HFF-Myc (cell line): ENCODE measurements around the gene NUMB.

ENCODE experiments used
- DNase-seq: peaks from one replicate; pipeline ENCODE4 v3.0.0-alpha.2; 2011; ENCODE audit warnings: low read depth; ENCODE audit errors: extremely low read depth
- H3K4me3 ChIP-seq: replicated peaks from 2 replicates; pipeline ENCODE4 v1.5.1; 2011; ENCODE audit warnings: low read depth, mild to moderate bottlenecking, control low read depth, low read length
- TF ChIP-seq, protein P1 (sequence below): IDR thresholded peaks from 2 replicates; pipeline ENCODE4 v1.5.1; 2012; ENCODE audit warnings: mild to moderate bottlenecking, low read depth, low read length, control low read depth; ENCODE audit errors: missing control alignments

Gene NUMB

DNA sequence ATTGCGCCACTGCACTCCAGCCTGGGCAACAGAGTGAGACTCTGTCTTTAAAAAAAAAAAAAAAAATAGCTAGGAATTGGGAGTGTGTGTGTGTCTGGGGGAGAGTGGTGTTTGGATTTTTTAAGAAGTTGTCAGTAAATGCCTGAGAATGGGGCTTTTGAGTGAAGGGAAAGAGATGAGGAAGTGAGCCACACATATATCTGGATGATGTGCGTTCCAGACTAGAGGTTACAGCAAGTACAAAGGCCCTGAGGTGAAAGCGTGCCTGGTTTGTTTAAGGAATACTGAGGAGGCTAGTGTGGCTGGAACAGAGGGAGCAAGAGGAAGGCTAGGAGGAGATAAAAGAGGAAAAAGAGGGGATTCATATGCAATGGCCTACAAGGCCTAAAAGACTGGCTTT is 151.1 kb downstream of the NUMB start:
- TF ChIP-seq, protein P1, sequence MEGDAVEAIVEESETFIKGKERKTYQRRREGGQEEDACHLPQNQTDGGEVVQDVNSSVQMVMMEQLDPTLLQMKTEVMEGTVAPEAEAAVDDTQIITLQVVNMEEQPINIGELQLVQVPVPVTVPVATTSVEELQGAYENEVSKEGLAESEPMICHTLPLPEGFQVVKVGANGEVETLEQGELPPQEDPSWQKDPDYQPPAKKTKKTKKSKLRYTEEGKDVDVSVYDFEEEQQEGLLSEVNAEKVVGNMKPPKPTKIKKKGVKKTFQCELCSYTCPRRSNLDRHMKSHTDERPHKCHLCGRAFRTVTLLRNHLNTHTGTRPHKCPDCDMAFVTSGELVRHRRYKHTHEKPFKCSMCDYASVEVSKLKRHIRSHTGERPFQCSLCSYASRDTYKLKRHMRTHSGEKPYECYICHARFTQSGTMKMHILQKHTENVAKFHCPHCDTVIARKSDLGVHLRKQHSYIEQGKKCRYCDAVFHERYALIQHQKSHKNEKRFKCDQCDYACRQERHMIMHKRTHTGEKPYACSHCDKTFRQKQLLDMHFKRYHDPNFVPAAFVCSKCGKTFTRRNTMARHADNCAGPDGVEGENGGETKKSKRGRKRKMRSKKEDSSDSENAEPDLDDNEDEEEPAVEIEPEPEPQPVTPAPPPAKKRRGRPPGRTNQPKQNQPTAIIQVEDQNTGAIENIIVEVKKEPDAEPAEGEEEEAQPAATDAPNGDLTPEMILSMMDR, result no peak
- DNase-seq, result no peak
- H3K4me3 ChIP-seq, result no peak overlapping the region

DNA sequence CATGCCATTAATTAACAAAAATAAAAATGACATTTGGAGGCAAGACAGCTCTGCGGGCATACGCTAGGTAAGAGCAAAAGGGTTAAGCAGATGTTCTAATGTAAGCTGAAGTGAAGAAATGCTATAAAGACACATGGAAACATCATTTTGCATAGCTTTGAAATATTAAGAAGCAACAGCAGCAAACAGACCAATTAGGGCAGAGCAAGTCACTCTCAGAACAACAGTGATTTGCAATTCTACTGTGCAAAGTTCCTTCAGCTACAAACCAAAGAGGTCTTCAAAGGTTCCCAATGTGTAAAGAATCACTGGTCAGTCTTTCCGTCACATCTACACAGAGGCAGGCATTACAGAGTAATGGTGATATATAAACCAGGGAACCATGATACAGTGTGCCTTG is 152.8 kb downstream of the NUMB start:
- H3K4me3 ChIP-seq, result no peak overlapping the region
- no peak for DNase-seq
- TF ChIP-seq, protein P1, result no peak

DNA sequence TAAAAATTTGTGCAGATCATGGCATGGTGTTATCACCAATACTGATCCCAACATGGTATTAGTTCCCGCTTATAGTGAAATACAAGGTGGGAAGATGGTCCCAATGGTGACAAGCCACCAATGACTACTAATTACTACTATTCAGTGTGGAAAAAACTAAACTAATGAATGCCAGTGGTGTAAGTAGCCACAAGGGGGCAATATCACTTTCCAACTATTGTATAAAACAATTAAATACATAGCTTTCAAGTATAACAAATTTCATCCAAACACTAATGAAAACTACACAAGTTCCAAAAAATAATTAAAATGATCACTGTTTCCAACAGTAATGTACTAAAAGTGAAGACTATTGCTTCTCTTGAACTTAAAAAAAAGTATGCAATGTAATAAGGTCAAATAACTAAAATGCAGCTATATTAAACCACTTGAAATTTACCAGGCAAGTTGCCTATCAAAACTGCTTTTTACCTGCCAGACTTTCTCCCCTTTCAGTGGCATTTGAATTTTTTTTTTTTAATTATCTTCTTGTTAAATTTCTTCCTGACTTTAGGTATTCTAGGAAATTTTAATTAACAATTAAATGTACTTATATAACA is 163.0 kb downstream of the NUMB start:
- peak; percentile 20 for DNase-seq
- TF ChIP-seq, protein P1, result peak; percentile 55
- H3K4me3 ChIP-seq, result no peak overlapping the region

DNA sequence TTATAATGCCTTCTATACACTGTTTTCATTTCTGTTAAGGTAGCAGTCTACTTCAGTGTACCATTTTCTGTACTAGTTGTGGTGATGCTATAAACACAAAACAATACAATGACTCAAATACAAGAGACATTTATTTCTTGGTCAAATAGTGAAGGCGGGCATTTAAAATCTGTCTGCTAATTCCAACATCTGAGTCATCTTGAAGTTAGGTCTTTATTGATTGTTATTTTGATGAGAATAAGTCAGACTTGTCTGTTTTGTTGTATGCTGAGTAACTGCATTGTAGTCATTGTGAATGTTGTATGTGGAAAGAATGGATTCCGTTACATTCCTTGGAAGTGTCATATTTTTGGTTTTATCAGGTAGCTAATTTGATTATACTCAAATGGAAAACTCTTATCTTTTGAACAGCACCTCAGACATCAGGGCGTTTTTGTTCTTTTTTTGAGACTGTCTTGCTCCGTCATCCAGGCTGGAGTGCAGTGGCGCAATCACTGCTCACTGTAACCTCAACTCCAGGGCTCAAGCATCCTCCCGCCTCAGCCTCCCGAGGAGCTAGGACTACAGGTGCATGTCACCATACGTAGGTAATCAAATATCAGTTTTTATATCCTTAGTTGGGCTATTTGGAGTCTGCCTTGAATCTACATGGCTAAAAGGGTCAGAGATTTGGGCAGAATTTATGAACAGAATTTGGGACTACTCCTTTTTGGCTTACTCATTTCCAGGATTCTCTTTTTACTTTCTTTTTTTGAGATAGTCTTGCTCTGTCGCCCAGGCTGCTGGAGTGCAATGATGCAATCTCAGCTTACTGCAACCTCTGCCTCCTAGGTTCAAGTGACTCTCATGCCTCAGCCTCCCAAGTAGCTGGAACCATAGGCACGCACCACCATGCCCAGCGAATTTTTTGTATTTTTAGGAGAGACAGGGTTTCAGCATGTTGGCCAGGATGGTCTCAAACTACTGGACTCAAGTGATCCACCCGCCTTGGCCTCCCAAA is 164.3 kb downstream of the NUMB start:
- DNase-seq, result no peak
- TF ChIP-seq, protein P1, result no peak

DNA sequence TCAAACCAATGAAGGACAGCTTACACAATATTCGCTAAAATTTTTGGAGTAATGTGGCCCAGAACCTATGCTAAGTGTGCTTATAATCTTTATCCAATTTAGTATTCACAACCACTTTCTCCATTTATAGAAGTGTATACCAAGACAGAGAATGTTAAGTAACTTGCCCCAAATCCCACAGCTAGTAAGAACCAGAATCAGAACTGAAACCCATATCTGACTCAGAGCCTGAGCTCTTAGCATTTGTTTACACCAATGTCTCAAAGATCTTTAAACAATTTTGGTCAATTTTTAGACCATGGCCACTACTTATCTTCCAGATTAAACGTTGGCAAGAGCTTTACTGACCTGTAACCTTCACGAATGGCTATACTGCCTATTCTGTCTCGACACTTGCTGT is 168.1 kb downstream of the NUMB start:
- DNase-seq, result no peak
- TF ChIP-seq, protein P1, result no peak
- H3K4me3 ChIP-seq, result no peak overlapping the region

More for the DNA sequence above, 164.3 kb downstream of the NUMB start:
- no peak overlapping the region for H3K4me3 ChIP-seq

DNA sequence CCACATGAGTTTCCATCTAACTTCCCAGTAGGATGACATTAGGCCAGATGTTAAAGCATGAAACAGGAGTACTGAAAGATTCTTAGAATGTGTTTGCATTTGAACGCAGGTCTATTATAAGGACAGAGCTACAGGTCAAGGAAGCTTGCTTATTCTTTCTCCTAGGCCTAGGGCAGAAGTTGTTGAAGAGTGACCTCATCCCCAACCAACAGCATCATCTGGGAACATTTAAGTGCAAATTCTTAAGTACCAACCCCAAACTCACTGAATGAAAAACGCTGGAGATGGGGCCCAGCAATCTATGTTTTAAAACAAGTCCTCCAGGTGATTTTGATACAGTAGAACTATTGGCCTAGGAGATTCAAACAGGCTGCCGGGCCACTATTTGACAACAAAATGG is 168.6 kb downstream of the NUMB start:
- DNase-seq, result peak; percentile 10
- TF ChIP-seq, protein P1, result no peak
- no peak overlapping the region for H3K4me3 ChIP-seq
